ENCODE results near the gene PEX3.

- TF ChIP-seq CTCF (conservative IDR thresholded peaks at IDR 0.05) (no peak), EZH2 (IDR thresholded peaks at IDR 0.05; ENCODE audit: low read depth) (no peak)
Measured at GRCh38 chr6:143517447-143517773, 66.8 kb downstream of the PEX3 start.

Data from PC-9 (cell line).